ENCODE data around the gene IGLL5. TPM values are rescaled to one million over a fixed set of nuclear protein-coding genes. Genes with fewer than 3 reads are reported as not detected.

IGLL5 gene
- total RNA-seq, 1 donor from 2014 or later, result not detected

- TF ChIP-seq CTCF (IDR thresholded peaks at IDR 0.05), result no peak
Measured at GRCh38 chr22:22841598-22841997, 46.0 kb upstream of the IGLL5 start.

GRCh38 chr22:22842085-22842484, 45.5 kb upstream of the IGLL5 start:
- no peak for DNase-seq (ENCODE audit: extremely low spot score, unreplicated experiment)
- Mint-ChIP-seq H3K9me3 (ENCODE audit: unreplicated experiment) (no peaks in the 10 kb centered on the region), H3K36me3 (ENCODE audit: unreplicated experiment) (no peaks in the 10 kb centered on the region), H3K4me3 (ENCODE audit: unreplicated experiment) (no peak overlapping the region), H3K27ac (ENCODE audit: unreplicated experiment) (no peak overlapping the region), H3K4me1 (ENCODE audit: unreplicated experiment) (no peaks in the 10 kb centered on the region), H3K27me3 (ENCODE audit: unreplicated experiment) (peaks cover 41% of the 10 kb centered on the region)
- TF ChIP-seq CTCF (IDR thresholded peaks at IDR 0.05), result no peak

More at GRCh38 chr22:22841598-22841997, 46.0 kb upstream of the IGLL5 start:
- DNase-seq (ENCODE audit: extremely low spot score, unreplicated experiment), result no peak
- H3K27me3 Mint-ChIP-seq (ENCODE audit: unreplicated experiment), result peaks cover 39% of the 10 kb centered on the region
- no peaks in the 10 kb centered on the region for H3K4me1 Mint-ChIP-seq (ENCODE audit: unreplicated experiment)
- H3K27ac Mint-ChIP-seq (ENCODE audit: unreplicated experiment), result no peak overlapping the region
- no peaks in the 10 kb centered on the region for H3K36me3 Mint-ChIP-seq (ENCODE audit: unreplicated experiment)
- H3K9me3 Mint-ChIP-seq (ENCODE audit: unreplicated experiment), result no peaks in the 10 kb centered on the region
- no peak overlapping the region for H3K4me3 Mint-ChIP-seq (ENCODE audit: unreplicated experiment)

GRCh38 chr22:22843848-22844247, 43.8 kb upstream of the IGLL5 start:
- Mint-ChIP-seq H3K36me3 (ENCODE audit: unreplicated experiment) (no peaks in the 10 kb centered on the region), H3K27ac (ENCODE audit: unreplicated experiment) (no peak overlapping the region), H3K4me1 (ENCODE audit: unreplicated experiment) (no peaks in the 10 kb centered on the region), H3K9me3 (ENCODE audit: unreplicated experiment) (no peaks in the 10 kb centered on the region), H3K27me3 (ENCODE audit: unreplicated experiment) (peaks cover 52% of the 10 kb centered on the region), H3K4me3 (ENCODE audit: unreplicated experiment) (no peak overlapping the region)
- no peak for DNase-seq (ENCODE audit: extremely low spot score, unreplicated experiment)
- no peak for TF ChIP-seq CTCF (IDR thresholded peaks at IDR 0.05)

GRCh38 chr22:22847241-22847640, 40.4 kb upstream of the IGLL5 start:
- Mint-ChIP-seq H3K4me3 (ENCODE audit: unreplicated experiment) (no peak overlapping the region), H3K27me3 (ENCODE audit: unreplicated experiment) (peaks cover 39% of the 10 kb centered on the region), H3K9me3 (ENCODE audit: unreplicated experiment) (no peaks in the 10 kb centered on the region), H3K27ac (ENCODE audit: unreplicated experiment) (no peak overlapping the region), H3K36me3 (ENCODE audit: unreplicated experiment) (no peaks in the 10 kb centered on the region), H3K4me1 (ENCODE audit: unreplicated experiment) (no peaks in the 10 kb centered on the region)
- no peak for DNase-seq (ENCODE audit: extremely low spot score, unreplicated experiment)
- TF ChIP-seq CTCF (IDR thresholded peaks at IDR 0.05), result no peak

- H3K36me3 Mint-ChIP-seq (ENCODE audit: unreplicated experiment), result no peaks in the 10 kb centered on the region
- peak; percentile 94 for TF ChIP-seq CTCF (IDR thresholded peaks at IDR 0.05)
- H3K9me3 Mint-ChIP-seq (ENCODE audit: unreplicated experiment), result no peaks in the 10 kb centered on the region
- H3K4me3 Mint-ChIP-seq (ENCODE audit: unreplicated experiment), result no peak overlapping the region
- no peak overlapping the region for H3K27ac Mint-ChIP-seq (ENCODE audit: unreplicated experiment)
- DNase-seq (ENCODE audit: extremely low spot score, unreplicated experiment), result no peak
- no peaks in the 10 kb centered on the region for H3K4me1 Mint-ChIP-seq (ENCODE audit: unreplicated experiment)
- H3K27me3 Mint-ChIP-seq (ENCODE audit: unreplicated experiment), result peaks cover 42% of the 10 kb centered on the region
Measured at GRCh38 chr22:22848364-22848866, 39.2 kb upstream of the IGLL5 start.

All from osteocyte (in vitro differentiated cells).